HEK293T (cell line): Measurements from ENCODE around the gene KREMEN1.
"Not testable (repeated sequence)": the region's sequence is repeated elsewhere in the genome, so short reads cannot be mapped to it uniquely, and the experiment has no call there.

Experiments used
- CTCF ChIA-PET: fragments of 350-600 bp; formaldehyde crosslinking; extraction: SDS; loops from one replicate; lab custom pipeline; 2021; ENCODE audit warnings: antibody characterized with exemption, inconsistent platforms; lab: Yijun Ruan, JAX
- POLR2A ChIA-PET: fragments of 350-600 bp; formaldehyde crosslinking; extraction: SDS; loops from one replicate; lab custom pipeline; 2020; ENCODE audit warnings: antibody characterized with exemption, inconsistent platforms; lab: Yijun Ruan, JAX
- DNase-seq: peaks from one replicate; pipeline ENCODE4 v3.0.0; 2012; ENCODE audit warnings: mixed read lengths; ENCODE audit errors: extremely low spot score
- ARNT ChIP-seq: fragments of 450-650 bp; IDR thresholded peaks from 2 replicates; pipeline ENCODE4 v1.6.1; 2017; ENCODE audit warnings: mild to moderate bottlenecking
- BHLHE40 ChIP-seq: fragments of 450-650 bp; IDR thresholded peaks from 2 replicates; pipeline ENCODE4 v1.6.1; 2016; ENCODE audit warnings: mild to moderate bottlenecking, moderate library complexity, borderline replicate concordance
- CTBP1 ChIP-seq: fragments of 450-650 bp; IDR thresholded peaks from 2 replicates; pipeline ENCODE4 v1.6.1; 2016; ENCODE audit warnings: borderline replicate concordance
- ELF4 ChIP-seq: fragments of 450-650 bp; IDR thresholded peaks from 2 replicates; pipeline ENCODE4 v1.6.1; 2017; ENCODE audit warnings: antibody characterized with exemption
- FOXA1 ChIP-seq: fragments of 450-650 bp; IDR thresholded peaks from 2 replicates; pipeline ENCODE4 v1.6.1; 2016; ENCODE audit warnings: mild to moderate bottlenecking
- FOXK2 ChIP-seq: fragments of 450-650 bp; IDR thresholded peaks from 2 replicates; pipeline ENCODE4 v1.6.1; 2016; ENCODE audit warnings: mild to moderate bottlenecking
- FOXM1 ChIP-seq: fragments of 450-650 bp; IDR thresholded peaks from 2 replicates; pipeline ENCODE4 v1.6.1; 2017; ENCODE audit warnings: mild to moderate bottlenecking, borderline replicate concordance
- HDGF ChIP-seq: fragments of 450-650 bp; IDR thresholded peaks from 2 replicates; pipeline ENCODE4 v1.6.1; 2017; ENCODE audit warnings: antibody characterized with exemption, borderline replicate concordance
- L3MBTL2 ChIP-seq: fragments of 450-650 bp; conservative IDR thresholded peaks from 2 replicates; pipeline ENCODE4 v1.6.1; 2016; ENCODE audit warnings: mild to moderate bottlenecking
- LEF1 ChIP-seq: fragments of 450-650 bp; IDR thresholded peaks from 2 replicates; pipeline ENCODE4 v1.6.1; 2017; ENCODE audit warnings: mild to moderate bottlenecking, borderline replicate concordance
- NFRKB ChIP-seq: fragments of 450-650 bp; IDR thresholded peaks from 2 replicates; pipeline ENCODE4 v1.6.1; 2016; ENCODE audit warnings: mild to moderate bottlenecking, moderate library complexity
- SP1 ChIP-seq: fragments of 450-650 bp; IDR thresholded peaks from 2 replicates; pipeline ENCODE4 v1.6.1; 2017
- SUZ12 ChIP-seq: fragments of 450-650 bp; IDR thresholded peaks from 2 replicates; pipeline ENCODE4 v1.6.1; 2016; ENCODE audit warnings: mild to moderate bottlenecking
- TARDBP ChIP-seq: fragments of 450-650 bp; IDR thresholded peaks from 2 replicates; pipeline ENCODE4 v1.6.1; 2016
- ZNF384 ChIP-seq: fragments of 450-650 bp; IDR thresholded peaks from 2 replicates; pipeline ENCODE4 v1.6.1; 2016
- TF ChIP-seq, protein P1 (sequence below): fragments of 450-650 bp; IDR thresholded peaks from 2 replicates; pipeline ENCODE4 v1.6.1; 2016

KREMEN1 gene

DNA sequence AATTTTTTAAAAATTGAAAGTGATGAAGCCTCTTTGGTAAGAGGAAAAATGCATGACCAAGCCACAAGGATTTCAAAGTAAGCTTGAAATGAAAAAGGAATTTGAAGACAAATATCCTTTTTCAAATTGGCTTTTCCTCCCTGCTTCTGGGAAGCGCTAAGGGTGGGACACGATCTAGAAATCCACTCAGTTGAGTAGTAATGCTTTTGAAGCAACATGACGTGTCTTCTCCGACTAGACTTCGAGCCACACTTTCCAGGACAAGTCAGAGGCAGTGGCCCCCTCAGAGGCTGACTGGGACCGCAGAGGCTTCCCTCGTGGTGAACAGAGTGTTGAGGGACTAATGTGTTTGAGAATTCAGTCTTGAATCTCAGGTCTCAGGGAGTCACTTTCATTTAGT lies 39.8 kb downstream of the KREMEN1 start:
- ChIA-PET POLR2A (no interaction called here), CTCF (interaction anchor here (0.5 kb wide), 1 partner anchor 390 kb away, joined by 4 read pairs; no protein-coding TSS in a partner anchor)
- DNase-seq = no peak
- no peak for TF ChIP-seq ZNF384
- TF ChIP-seq SP1 = no peak
- no peak for TF ChIP-seq FOXA1
- TF ChIP-seq FOXM1 = no peak
- TF ChIP-seq LEF1 = no peak
- TF ChIP-seq CTBP1 = no peak
- no peak for TF ChIP-seq HDGF
- no peak for TF ChIP-seq ELF4
- TF ChIP-seq FOXK2 = no peak
- no peak for TF ChIP-seq L3MBTL2
- TF ChIP-seq, protein P1, sequence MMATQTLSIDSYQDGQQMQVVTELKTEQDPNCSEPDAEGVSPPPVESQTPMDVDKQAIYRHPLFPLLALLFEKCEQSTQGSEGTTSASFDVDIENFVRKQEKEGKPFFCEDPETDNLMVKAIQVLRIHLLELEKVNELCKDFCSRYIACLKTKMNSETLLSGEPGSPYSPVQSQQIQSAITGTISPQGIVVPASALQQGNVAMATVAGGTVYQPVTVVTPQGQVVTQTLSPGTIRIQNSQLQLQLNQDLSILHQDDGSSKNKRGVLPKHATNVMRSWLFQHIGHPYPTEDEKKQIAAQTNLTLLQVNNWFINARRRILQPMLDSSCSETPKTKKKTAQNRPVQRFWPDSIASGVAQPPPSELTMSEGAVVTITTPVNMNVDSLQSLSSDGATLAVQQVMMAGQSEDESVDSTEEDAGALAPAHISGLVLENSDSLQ = no peak
- no peak for TF ChIP-seq SUZ12
- TF ChIP-seq TARDBP = no peak
- no peak for TF ChIP-seq ARNT
- TF ChIP-seq NFRKB = no peak
- no peak for TF ChIP-seq BHLHE40

DNA sequence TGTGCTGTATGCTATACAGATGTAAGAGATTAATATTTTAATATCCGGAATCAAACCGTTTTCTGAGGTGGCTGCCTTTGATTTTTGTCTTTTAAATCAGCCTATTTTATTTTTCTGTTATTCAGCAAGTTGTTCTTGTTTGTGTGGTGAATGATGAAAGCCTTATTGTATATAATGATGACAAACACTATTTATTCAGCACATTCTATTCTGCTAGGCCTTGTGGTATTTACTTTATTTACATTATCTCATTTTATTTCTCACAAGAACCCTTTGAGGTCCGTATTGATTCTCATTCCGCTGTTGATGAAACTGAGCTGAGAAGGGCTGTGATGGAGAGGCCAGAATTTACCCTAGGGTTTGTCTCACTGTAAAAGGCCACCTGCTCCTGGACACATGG lies 40.5 kb downstream of the KREMEN1 start:
- TF ChIP-seq, protein P1 = no peak
- TF ChIP-seq ZNF384 = no peak
- TF ChIP-seq FOXK2 = no peak
- TF ChIP-seq ELF4 = no peak
- TF ChIP-seq NFRKB = no peak
- TF ChIP-seq SUZ12 = no peak
- TF ChIP-seq BHLHE40 = no peak
- no peak for TF ChIP-seq CTBP1
- TF ChIP-seq SP1 = no peak
- TF ChIP-seq L3MBTL2 = no peak
- TF ChIP-seq LEF1 = no peak
- no peak for TF ChIP-seq TARDBP
- TF ChIP-seq ARNT = no peak
- no peak for DNase-seq
- CTCF ChIA-PET = interaction anchor here (0.5 kb wide), 1 partner anchor 390 kb away, joined by 4 read pairs; no protein-coding TSS in a partner anchor
- POLR2A ChIA-PET = no interaction called here

DNA sequence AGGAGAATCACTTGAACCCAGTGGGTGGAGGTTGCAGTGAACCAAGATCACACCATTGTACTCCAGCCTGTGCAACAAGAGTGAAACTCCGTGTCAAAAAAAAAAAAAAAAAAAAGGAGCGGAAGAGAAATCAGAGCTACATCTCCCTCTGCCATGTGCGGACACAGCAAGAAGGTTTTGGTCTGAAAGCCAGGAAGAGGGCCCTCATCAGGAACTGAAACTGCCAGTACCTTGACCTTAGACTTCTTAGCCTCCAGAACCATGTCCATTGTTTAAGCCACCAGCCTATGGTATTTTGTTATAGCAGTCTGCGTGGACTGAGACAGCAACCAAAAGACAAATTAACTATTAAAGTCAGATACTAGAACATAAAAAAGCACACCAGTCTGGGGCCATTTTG lies 41.6 kb downstream of the KREMEN1 start:
- CTCF ChIA-PET = no interaction called here
- no peak for DNase-seq
- POLR2A ChIA-PET = no interaction called here
- TF ChIP-seq L3MBTL2 (no peak), ARNT (no peak), TARDBP (no peak), FOXA1 (no peak), NFRKB (no peak), FOXM1 (no peak)
- TF ChIP-seq, protein P1 = no peak

DNA sequence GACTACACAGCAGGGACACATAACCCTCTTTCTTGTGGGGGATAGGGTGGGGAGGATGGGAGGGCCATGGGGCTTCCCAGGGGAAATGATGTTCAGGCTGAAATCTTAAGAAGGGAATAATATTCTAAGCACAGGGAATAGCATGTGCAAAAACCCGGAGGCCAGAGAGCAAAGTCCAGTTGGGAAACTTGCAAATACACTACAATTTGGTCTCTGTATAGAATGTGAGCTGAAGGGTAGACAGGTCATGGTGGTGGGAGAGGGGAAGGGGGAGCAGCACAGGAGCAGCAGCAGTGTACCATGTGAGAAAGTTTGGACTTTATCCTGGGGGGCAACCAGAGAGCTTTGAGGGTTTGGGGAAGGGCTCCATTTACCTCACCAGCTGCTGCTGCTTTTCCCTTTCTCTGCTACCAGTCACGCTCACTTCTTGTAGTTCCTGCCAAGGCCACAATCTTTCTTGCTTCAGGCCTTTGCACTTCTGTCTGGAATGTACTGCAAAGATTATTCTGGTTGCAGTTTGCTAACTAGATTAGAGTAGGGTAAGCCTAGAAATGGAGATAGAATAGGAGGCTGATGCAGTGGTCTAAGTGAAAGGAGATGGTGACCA lies 43.0 kb downstream of the KREMEN1 start:
- ChIA-PET POLR2A (no interaction called here), CTCF (no interaction called here)
- no peak for DNase-seq
- TF ChIP-seq NFRKB = no peak
- no peak for TF ChIP-seq CTBP1
- TF ChIP-seq LEF1 = no peak
- no peak for TF ChIP-seq SUZ12
- TF ChIP-seq SP1 = no peak
- no peak for TF ChIP-seq ZNF384
- TF ChIP-seq ELF4 = no peak
- no peak for TF ChIP-seq BHLHE40
- no peak for TF ChIP-seq L3MBTL2
- TF ChIP-seq TARDBP = no peak

DNA sequence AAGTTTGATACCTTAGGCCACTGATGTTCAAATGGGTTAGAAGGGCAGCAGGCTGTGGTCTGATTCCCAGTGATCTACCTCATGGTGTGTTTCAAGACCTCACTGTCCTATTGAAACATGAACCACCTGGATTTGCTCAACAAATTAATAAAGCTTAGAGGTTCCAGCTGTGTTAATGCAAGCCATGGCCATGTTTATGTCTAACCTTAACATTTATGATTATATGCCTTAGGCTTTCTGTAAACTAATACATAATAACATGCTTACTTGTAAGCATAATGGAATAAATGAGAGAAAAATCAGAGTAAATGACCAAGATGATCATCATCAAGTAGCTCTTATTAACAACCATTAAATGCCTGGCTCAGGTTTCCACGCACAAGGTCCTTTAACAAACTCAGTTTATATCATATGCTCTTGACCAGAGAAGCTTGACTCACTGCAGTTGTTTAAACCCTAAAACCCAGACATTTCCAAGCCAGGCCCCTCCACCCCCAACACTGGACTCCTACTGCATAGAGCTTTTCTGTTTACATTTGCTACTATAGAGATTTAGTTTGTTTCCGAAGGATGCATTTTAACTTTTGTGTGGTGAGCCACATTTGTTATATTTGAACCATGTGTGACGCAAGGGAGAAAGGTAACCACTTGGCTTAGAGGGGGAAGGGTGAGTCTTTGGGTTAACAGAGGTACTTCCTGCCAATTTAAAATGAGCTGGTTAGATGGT lies 43.7 kb downstream of the KREMEN1 start:
- no peak for DNase-seq
- ChIA-PET CTCF (no interaction called here), POLR2A (no interaction called here)
- TF ChIP-seq CTBP1 (no peak), HDGF (no peak), ARNT (no peak), ZNF384 (no peak), ELF4 (no peak)

DNA sequence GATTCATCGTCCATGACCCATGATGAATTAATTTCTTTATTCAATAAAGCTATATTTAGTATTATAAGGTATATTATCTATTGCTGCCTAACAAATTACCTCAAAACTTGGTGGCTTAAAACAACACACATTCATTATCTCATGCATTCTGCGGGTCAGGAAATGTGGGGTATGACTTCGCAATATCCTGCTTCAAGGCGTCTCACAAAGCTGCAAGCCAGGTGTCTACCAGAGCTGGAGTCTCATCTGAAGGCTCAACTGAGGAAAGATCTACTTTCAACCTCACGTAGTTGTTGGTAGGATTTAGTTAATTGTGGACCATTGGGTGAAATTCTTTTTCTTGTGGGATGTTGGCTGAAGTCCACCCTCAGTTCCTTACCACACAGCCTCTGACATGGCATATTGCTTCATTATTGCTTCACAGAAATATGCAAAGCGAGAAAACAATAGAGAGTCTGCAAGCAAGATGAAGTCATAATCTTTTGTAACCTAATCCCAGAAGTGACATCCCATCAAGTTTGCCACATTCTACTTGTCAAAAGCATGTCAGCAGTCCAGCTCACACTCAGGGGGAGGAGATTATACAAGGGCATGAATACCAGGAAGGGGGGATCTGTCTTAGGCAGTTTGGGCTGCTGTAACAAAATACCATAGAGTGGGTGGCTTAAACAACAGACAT lies 45.1 kb downstream of the KREMEN1 start:
- DNase-seq = no peak
- ChIA-PET POLR2A (no interaction called here), CTCF (no interaction called here)
- TF ChIP-seq SP1 (no peak), BHLHE40 (no peak), ARNT (no peak)

DNA sequence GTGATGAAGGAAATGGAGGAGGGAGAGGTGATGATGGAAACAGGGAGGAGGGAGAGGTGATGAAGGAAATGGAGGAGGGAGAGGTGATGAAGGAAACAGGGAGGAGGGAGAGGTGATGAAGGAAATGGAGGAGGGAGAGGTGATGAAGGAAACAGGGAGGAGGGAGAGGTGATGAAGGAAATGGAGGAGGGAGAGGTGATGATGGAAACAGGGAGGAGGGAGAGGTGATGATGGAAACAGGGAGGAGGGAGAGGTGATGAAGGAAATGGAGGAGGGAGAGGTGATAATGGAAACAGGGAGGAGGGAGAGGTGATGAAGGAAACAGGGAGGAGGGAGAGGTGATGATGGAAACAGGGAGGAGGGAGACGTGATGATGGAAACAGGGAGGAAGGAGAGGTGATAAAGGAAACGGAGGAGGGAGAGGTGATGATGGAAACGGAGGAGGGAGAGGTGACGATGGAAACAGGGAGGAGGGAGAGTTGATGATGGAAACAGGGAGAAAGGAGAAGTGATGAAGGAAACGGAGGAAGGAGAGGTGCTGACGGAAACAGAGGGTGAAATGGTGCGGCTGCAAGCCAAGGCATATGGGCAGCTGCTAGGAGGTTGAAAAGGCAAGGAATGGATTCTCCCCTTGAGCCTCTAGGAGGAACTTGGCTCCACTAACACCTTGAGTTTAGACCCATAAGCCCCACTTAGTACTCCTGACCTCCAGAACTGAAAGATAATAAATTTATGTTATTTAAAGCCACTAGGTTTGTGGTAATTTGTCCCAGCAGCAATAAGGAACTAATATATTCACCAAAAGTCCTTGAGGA lies 47.5 kb downstream of the KREMEN1 start:
- POLR2A ChIA-PET, DNase-seq, CTCF ChIA-PET: not testable (repeated sequence)
